Liver (tissue), 3 donors: ENCODE measurements around the gene ULK4.

Experiments used
- CTCF ChIP-seq: fragments of 150-350 bp; IDR thresholded peaks from 2 replicates; pipeline ENCODE4 v1.5.1; 2017; ENCODE audit warnings: improper control_type of control experiment, low read depth, low read length; ENCODE audit not compliant: missing input control
- REST ChIP-seq: IDR thresholded peaks from 2 replicates; pipeline ENCODE4 v1.6.1; 2016; ENCODE audit warnings: antibody characterized with exemption, mild to moderate bottlenecking
- SP1 ChIP-seq: IDR thresholded peaks from 2 replicates; pipeline ENCODE4 v1.6.1; 2018; ENCODE audit warnings: antibody characterized with exemption, mild to moderate bottlenecking
- donor health status: healthy.
- donor health status: healthy.

GRCh38 chr3:41220906-41221677 is 740.8 kb downstream of the ULK4 start:
- TF ChIP-seq CTCF (no peak), SP1 (no peak), REST (no peak)
